Measurements from ENCODE around the gene MST1. TPM values are rescaled to one million over a fixed set of nuclear protein-coding genes. Genes with fewer than 3 reads are reported as not detected.

The MST1 gene
- total RNA-seq, 4 donors from 2014 or later, result 0.89 to 7.3 (median 4.4) TPM

GRCh38 chr3:49634736-49635135, 54.5 kb downstream of the MST1 start:
- H3K9me3 ChIP-seq, result peaks cover 0 to 12% (median 0%) of the 10 kb centered on the region in 3 donors
- H3K27me3 ChIP-seq, result no peaks in the 10 kb centered on the region
- H3K27ac ChIP-seq, result no peak overlapping the region
- H3K36me3 ChIP-seq, result no peaks in the 10 kb centered on the region
- TF ChIP-seq EP300 (IDR thresholded peaks at IDR 0.05) (no peak), POLR2AphosphoS5 (IDR thresholded peaks at IDR 0.05) (no peak), POLR2A (IDR thresholded peaks at IDR 0.05) (no peak)
- H3K4me3 ChIP-seq, result no peak overlapping the region
- H3K4me1 ChIP-seq, result no peaks in the 10 kb centered on the region
- WGBS, 2 donors (ENCODE audit: low coverage in 1 of 2), result 61 to 71% methylated on average over 2 to 3 of the region's 3 CpGs
- ATAC-seq, result no peak

Small RNAs within 50 kb of the gene (small RNA-seq; reads per million reads assigned to genes)
- 0 reads per million in 4 donors for gene AMIGO3

Other genes starting within 250 kb of the MST1 start
- gene DAG1, start 219.2 kb downstream of the MST1 start, total RNA-seq, result 100 to 1,000 TPM in 3 of 4 donors, 10 to 100 TPM in 1; 74.2 to 195 (median 123) TPM
- under 1 TPM; 0.37 to 0.81 (median 0.73) TPM for gene BSN, start 135.0 kb downstream of the MST1 start, total RNA-seq
- gene APEH, start 15.1 kb downstream of the MST1 start, total RNA-seq, result 10 to 100 TPM; 61.4 to 80.2 (median 71.5) TPM
- gene RNF123, start 83 bp upstream of the MST1 start, total RNA-seq, result 10 to 100 TPM; 18.5 to 31.2 (median 21.8) TPM
- under 1 TPM in 2 of 4 donors, not detected in 2; 0.27 to 0.31 TPM for gene AMIGO3, start 30.2 kb upstream of the MST1 start, total RNA-seq
- 10 to 100 TPM; 15.6 to 20.5 (median 17.3) TPM for gene GMPPB, start 34.5 kb upstream of the MST1 start, total RNA-seq
- gene IP6K1, start 97.1 kb upstream of the MST1 start, total RNA-seq, result 10 to 100 TPM; 37.8 to 64.9 (median 43.5) TPM
- under 1 TPM in 1 of 4 donors, not detected in 3; 0.40 TPM for gene CDHR4, start 110.4 kb upstream of the MST1 start, total RNA-seq
- 1 to 10 TPM; 1.3 to 3.4 (median 3.1) TPM for gene INKA1, start 113.8 kb upstream of the MST1 start, total RNA-seq
- 10 to 100 TPM; 16.2 to 62.7 (median 31.1) TPM for gene UBA7, start 124.5 kb upstream of the MST1 start, total RNA-seq
- 1 to 10 TPM in 3 of 4 donors, under 1 TPM in 1; 0.81 to 1.8 (median 1.6) TPM for gene TRAIP, start 167.1 kb upstream of the MST1 start, total RNA-seq
- gene CAMKV, start 180.4 kb upstream of the MST1 start, total RNA-seq, result not detected
- gene MST1R, start 214.4 kb upstream of the MST1 start, total RNA-seq, result 1 to 10 TPM; 1.2 to 5.9 (median 2.0) TPM
- 10 to 100 TPM in 2 of 4 donors, 1 to 10 TPM in 2; 9.0 to 21.8 (median 10.8) TPM for gene MON1A, start 240.3 kb upstream of the MST1 start, total RNA-seq